ENCODE results near the gene IAH1. TPM values are rescaled to one million over a fixed set of nuclear protein-coding genes. Genes with fewer than 3 reads are reported as not detected.
"Not testable (repeated sequence)": the region's sequence is repeated elsewhere in the genome, so short reads cannot be mapped to it uniquely, and the experiment has no call there.

IAH1 gene
- total and polyA plus RNA-seq, 8 donors, result 41.9 to 57.1 (median 50.3) TPM

GRCh38 chr2:9498210-9498609 lies 23.9 kb downstream of the IAH1 start:
- Histone ChIP-seq H3K36me3 (peaks cover 0 to 99% of the 10 kb centered on the region in 2 donors), H3K27ac (no peak overlapping the region), H3K9me3 (no peaks in the 10 kb centered on the region), H3K27me3 (no peaks in the 10 kb centered on the region), H3K4me3 (no peak overlapping the region), H3K4me1 (no peaks in the 10 kb centered on the region)
- intact Hi-C loops (cut with DNase I), result no loop called here
- DNase-seq (no peak), ATAC-seq (no peak)
- TF ChIP-seq CTCF (IDR thresholded peaks at IDR 0.05), result no peak

- no peak for DNase-seq
- intact Hi-C loops (cut with DNase I), result no loop called here
- no peaks in the 10 kb centered on the region for H3K4me1 ChIP-seq
- no peak for TF ChIP-seq CTCF (IDR thresholded peaks at IDR 0.05)
- no peak overlapping the region for H3K27ac ChIP-seq
- H3K9me3 ChIP-seq, result no peaks in the 10 kb centered on the region
- no peak overlapping the region for H3K4me3 ChIP-seq
- H3K27me3 ChIP-seq, result no peaks in the 10 kb centered on the region
- no peak for ATAC-seq
- H3K36me3 ChIP-seq, result peaks cover 0 to 90% of the 10 kb centered on the region in 2 donors
Measured at GRCh38 chr2:9508931-9509330, 34.6 kb downstream of the IAH1 start.

- H3K9me3 ChIP-seq; H3K4me3 ChIP-seq; H3K27ac ChIP-seq; H3K4me1 ChIP-seq; H3K27me3 ChIP-seq; DNase-seq; intact Hi-C loops (cut with DNase I); ATAC-seq: not testable (repeated sequence)
- H3K36me3 ChIP-seq, result peaks cover 0 to 89% of the 10 kb centered on the region in 2 donors
Measured at GRCh38 chr2:9513946-9514345, 39.6 kb downstream of the IAH1 start.

GRCh38 chr2:9517118-9517782 lies 42.9 kb downstream of the IAH1 start:
- Histone ChIP-seq H3K4me3 (no peak overlapping the region), H3K9me3 (no peaks in the 10 kb centered on the region), H3K27ac (no peak overlapping the region), H3K4me1 (no peaks in the 10 kb centered on the region), H3K36me3 (peaks cover 0 to 95% of the 10 kb centered on the region in 2 donors), H3K27me3 (no peaks in the 10 kb centered on the region)
- DNase-seq (no peak), ATAC-seq (no peak)
- intact Hi-C loops (cut with DNase I), result no loop called here
- no peak for TF ChIP-seq CTCF (IDR thresholded peaks at IDR 0.05)

- no peaks in the 10 kb centered on the region for H3K4me1 ChIP-seq
- no peak overlapping the region for H3K27ac ChIP-seq
- intact Hi-C loops (cut with DNase I), result no loop called here
- ATAC-seq (no peak), DNase-seq (no peak)
- H3K27me3 ChIP-seq, result no peaks in the 10 kb centered on the region
- H3K4me3 ChIP-seq, result no peak overlapping the region
- H3K36me3 ChIP-seq, result peaks cover 0 to 92% of the 10 kb centered on the region in 2 donors
- no peak for TF ChIP-seq CTCF (IDR thresholded peaks at IDR 0.05)
- H3K9me3 ChIP-seq, result no peaks in the 10 kb centered on the region
Measured at GRCh38 chr2:9518163-9518562, 43.8 kb downstream of the IAH1 start.

- H3K27ac ChIP-seq, result no peak overlapping the region
- no peaks in the 10 kb centered on the region for H3K27me3 ChIP-seq
- H3K36me3 ChIP-seq, result peaks cover 0 to 92% of the 10 kb centered on the region in 2 donors
- H3K4me1 ChIP-seq, result no peaks in the 10 kb centered on the region
- intact Hi-C loops (cut with DNase I), result no loop called here
- H3K9me3 ChIP-seq, result no peaks in the 10 kb centered on the region
- DNase-seq (no peak), ATAC-seq (no peak)
- TF ChIP-seq CTCF (IDR thresholded peaks at IDR 0.05), result no peak
- H3K4me3 ChIP-seq, result no peak overlapping the region
Measured at GRCh38 chr2:9518780-9519179, 44.4 kb downstream of the IAH1 start.

All from left lung (tissue), 10 donors.